Endometrial microvascular endothelial cells (primary cell): ENCODE results near the gene CAPN8. TPM values are rescaled to one million over a fixed set of nuclear protein-coding genes. Genes with fewer than 3 reads are reported as not detected.

Experiments used
- in situ Hi-C: cut with HindIII; loops from 2 replicates; pipeline ENCODE4 v1.10.0; 2017; ENCODE audit warnings: low sequenced_read_pairs, low pct_unique_long_range_greater_than_20kb; ENCODE audit errors: inconsistent ontology term
- total RNA-seq: library from RNA; depleted of rRNA; stranded (reverse); fragments of >200 nt; gene quantifications from one replicate; pipeline ENCODE4 v1.2.3, GENCODE V29; 2015; ENCODE audit errors: inconsistent ontology term

Gene CAPN8
- total RNA-seq, 1 donor from 2014 or later = not detected

GRCh38 chr1:223704921-223705878 lies 39.7 kb upstream of the CAPN8 start:
- in situ Hi-C loops = no loop called here

- in situ Hi-C loops = no loop called here
These were observed 38.1 kb upstream of the CAPN8 start for GRCh38 chr1:223703668-223704013.

GRCh38 chr1:223702735-223703667 lies 37.5 kb upstream of the CAPN8 start:
- in situ Hi-C loops = no loop called here

GRCh38 chr1:223700942-223701637 lies 35.6 kb upstream of the CAPN8 start:
- in situ Hi-C loops = no loop called here

- in situ Hi-C loops = no loop called here
These were observed 35.0 kb upstream of the CAPN8 start for GRCh38 chr1:223700388-223700918.

- in situ Hi-C loops = no loop called here
These were observed 30.4 kb upstream of the CAPN8 start for GRCh38 chr1:223695941-223696340.

GRCh38 chr1:223695014-223695548 lies 29.6 kb upstream of the CAPN8 start:
- in situ Hi-C loops = no loop called here

GRCh38 chr1:223691121-223691520 lies 25.6 kb upstream of the CAPN8 start:
- in situ Hi-C loops = no loop called here

GRCh38 chr1:223684488-223684792 lies 18.9 kb upstream of the CAPN8 start:
- in situ Hi-C loops = no loop called here

- in situ Hi-C loops = no loop called here
These were observed 18.3 kb upstream of the CAPN8 start for GRCh38 chr1:223683586-223684487.

- in situ Hi-C loops = no loop called here
These were observed 17.0 kb upstream of the CAPN8 start for GRCh38 chr1:223682502-223682901.

GRCh38 chr1:223680188-223680587 lies 14.7 kb upstream of the CAPN8 start:
- in situ Hi-C loops = no loop called here

GRCh38 chr1:223678841-223679240 lies 13.3 kb upstream of the CAPN8 start:
- in situ Hi-C loops = no loop called here

- in situ Hi-C loops = no loop called here
These were observed 8.8 kb upstream of the CAPN8 start for GRCh38 chr1:223674119-223674890.

- in situ Hi-C loops = no loop called here
These were observed 5.1 kb upstream of the CAPN8 start for GRCh38 chr1:223670458-223671159.

- in situ Hi-C loops = no loop called here
These were observed 3.7 kb upstream of the CAPN8 start for GRCh38 chr1:223669003-223669795.
